ACC112 (cell line): ENCODE measurements around the gene APEX2.
"Not testable (repeated sequence)": the region's sequence is repeated elsewhere in the genome, so short reads cannot be mapped to it uniquely, and the experiment has no call there.

ENCODE experiments used
- H2AFZ ChIP-seq: fragments of 200-600 bp; sonication (generic); one replicate; pipeline ENCODE4 v1.6.0; 2017; ENCODE audit warnings: antibody characterized with exemption, low read length; ENCODE audit not compliant: unreplicated experiment
- H3K27ac ChIP-seq: fragments of 200-600 bp; sonication (generic); 2 replicates; pipeline ENCODE4 v1.5.1; 2014; ENCODE audit warnings: low read depth, mild to moderate bottlenecking, antibody characterized with exemption, low read length, moderate library complexity
- H3K27me3 ChIP-seq: fragments of 200-600 bp; sonication (generic); 2 replicates; pipeline ENCODE4 v1.6.1; 2014; ENCODE audit warnings: mild to moderate bottlenecking, antibody characterized with exemption, low read length, moderate library complexity, mixed read lengths; ENCODE audit not compliant: insufficient read depth
- H3K36me3 ChIP-seq: fragments of 200-600 bp; sonication (generic); 2 replicates; pipeline ENCODE4 v1.6.1; 2016; ENCODE audit warnings: mild to moderate bottlenecking, antibody characterized with exemption, low read length, moderate library complexity, mixed read lengths; ENCODE audit not compliant: insufficient read depth
- H3K4me1 ChIP-seq: fragments of 200-600 bp; sonication (generic); one replicate; pipeline ENCODE4 v1.6.1; 2016; ENCODE audit warnings: low read length, mixed read lengths; ENCODE audit not compliant: insufficient read depth, unreplicated experiment, control insufficient read depth
- H3K4me3 ChIP-seq: fragments of 200-600 bp; sonication (generic); 2 replicates; pipeline ENCODE4 v1.5.1; 2014; ENCODE audit warnings: mild to moderate bottlenecking, low read depth, low read length
- H3K79me2 ChIP-seq: fragments of 200-600 bp; sonication (generic); one replicate; pipeline ENCODE4 v1.6.0; 2016; ENCODE audit warnings: low read length; ENCODE audit not compliant: control insufficient read depth, unreplicated experiment, insufficient read depth

Gene APEX2, protein sequence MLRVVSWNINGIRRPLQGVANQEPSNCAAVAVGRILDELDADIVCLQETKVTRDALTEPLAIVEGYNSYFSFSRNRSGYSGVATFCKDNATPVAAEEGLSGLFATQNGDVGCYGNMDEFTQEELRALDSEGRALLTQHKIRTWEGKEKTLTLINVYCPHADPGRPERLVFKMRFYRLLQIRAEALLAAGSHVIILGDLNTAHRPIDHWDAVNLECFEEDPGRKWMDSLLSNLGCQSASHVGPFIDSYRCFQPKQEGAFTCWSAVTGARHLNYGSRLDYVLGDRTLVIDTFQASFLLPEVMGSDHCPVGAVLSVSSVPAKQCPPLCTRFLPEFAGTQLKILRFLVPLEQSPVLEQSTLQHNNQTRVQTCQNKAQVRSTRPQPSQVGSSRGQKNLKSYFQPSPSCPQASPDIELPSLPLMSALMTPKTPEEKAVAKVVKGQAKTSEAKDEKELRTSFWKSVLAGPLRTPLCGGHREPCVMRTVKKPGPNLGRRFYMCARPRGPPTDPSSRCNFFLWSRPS

DNA sequence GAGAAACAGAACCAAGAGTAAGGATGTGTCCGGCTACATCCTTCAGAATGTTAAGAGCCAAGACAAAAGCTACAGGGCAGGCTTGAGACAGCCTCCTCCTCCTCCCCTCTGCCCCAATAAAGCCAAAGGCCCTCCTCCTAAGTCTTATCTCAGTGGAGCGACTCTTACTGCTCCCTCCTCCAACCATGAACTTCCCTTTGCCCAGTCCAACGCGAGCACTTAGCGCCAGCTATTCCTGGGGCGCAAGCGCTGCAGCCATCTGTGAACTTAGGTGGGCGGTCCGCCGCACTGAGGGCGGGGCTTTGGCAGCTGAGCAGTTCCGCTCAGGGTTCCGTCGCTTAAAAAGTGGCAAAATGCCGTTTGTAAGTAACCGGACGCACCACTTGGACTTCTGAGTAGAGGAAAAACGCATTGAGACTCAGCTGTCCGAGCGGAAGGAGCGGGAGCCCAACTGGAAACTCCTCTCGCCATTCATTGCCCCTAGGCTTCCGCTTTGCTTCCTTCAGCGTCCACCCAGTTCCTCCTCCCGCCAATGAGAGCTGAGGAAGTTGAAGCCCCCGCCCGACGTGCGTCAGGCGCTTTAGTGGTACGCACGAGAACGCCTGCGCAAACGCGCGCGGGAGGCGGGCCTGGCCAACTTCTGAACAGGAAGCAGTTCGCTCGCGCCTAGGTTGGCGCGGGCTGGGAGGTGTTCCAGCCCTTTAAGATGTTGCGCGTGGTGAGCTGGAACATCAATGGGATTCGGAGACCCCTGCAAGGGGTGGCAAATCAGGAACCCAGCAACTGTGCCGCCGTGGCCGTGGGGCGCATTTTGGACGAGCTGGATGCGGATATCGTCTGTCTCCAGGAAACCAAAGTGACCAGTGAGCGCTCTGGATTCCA lies at the start of gene APEX2:
TSS of gene APEX2 (plus strand) at position 647 of the 882 bp plus-strand sequence. CDS start at position 707, 60 bp downstream.
- Histone ChIP-seq H3K36me3 (no peaks in the 10 kb centered on the region), H3K27me3 (no peaks in the 10 kb centered on the region), H3K79me2 (peaks cover 15% of the 10 kb centered on the region), H3K27ac (peak within 1 kb of the TSS; percentile 97), H3K4me3 (peak within 1 kb of the TSS; percentile 90), H2AFZ (peak within 1 kb of the TSS; percentile 90), H3K4me1 (peaks cover 2% of the 10 kb centered on the region)

DNA sequence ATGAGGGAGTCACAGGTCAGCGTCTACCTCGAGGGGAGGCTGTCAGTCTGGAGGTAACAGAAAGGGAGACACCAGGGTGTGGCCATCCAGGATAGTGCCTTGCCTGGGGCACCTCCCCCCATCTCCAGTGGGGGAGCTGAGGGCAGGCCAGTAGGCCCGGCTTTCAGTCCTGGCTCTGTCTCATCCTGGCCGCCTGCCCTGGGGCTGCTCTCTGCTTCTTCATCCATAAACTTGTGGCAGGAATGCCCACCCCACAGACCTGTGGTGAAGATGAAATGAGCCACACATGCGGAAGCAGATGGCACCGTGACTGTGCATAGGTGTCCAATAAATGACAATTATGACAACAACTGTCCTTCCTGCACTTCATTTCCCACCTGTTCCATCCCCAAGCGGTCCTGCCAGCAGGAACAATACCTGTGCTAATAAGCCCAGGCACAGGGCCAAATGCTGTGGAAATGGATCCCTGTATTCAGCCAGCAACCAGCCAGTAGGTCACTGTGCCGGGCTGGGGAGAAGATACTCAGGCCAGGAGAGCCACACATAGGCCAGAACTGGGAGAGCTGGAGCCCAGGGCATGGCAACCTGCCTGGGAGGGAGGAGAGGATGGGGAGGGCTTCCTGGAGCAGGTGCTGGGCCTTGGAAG lies 49.3 kb upstream of the APEX2 start:
- Histone ChIP-seq H3K36me3 (no peaks in the 10 kb centered on the region), H3K27me3 (no peaks in the 10 kb centered on the region), H3K4me3 (no peak overlapping the region), H3K79me2 (no peaks in the 10 kb centered on the region), H3K4me1 (no peaks in the 10 kb centered on the region), H2AFZ (no peak overlapping the region), H3K27ac (no peak overlapping the region)

DNA sequence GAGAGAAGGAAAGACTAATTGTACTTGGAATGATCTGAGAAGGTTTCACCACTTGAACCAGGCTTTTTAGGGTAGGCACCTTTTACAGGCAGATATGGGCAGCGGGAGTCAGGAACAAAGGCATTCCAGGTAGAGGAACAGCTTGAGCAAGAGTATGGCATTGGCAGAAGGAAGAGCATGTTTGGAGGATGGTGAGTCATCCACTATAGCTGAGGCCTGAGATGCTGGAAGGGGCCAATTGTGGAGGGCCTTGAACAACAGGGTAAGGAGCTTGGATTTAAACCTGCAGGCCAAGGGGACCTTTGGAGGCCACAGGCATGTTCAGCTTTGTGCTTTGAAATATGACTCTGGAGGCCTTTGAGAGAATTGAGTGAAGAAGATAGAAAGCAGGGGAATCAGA lies 38.4 kb upstream of the APEX2 start:
- no peaks in the 10 kb centered on the region for H3K36me3 ChIP-seq
- no peak overlapping the region for H2AFZ ChIP-seq
- no peak overlapping the region for H3K27ac ChIP-seq
- no peaks in the 10 kb centered on the region for H3K4me1 ChIP-seq
- no peak overlapping the region for H3K4me3 ChIP-seq
- no peaks in the 10 kb centered on the region for H3K79me2 ChIP-seq
- H3K27me3 ChIP-seq, result peaks cover 3% of the 10 kb centered on the region; the same call in 1 of the 2 replicates

DNA sequence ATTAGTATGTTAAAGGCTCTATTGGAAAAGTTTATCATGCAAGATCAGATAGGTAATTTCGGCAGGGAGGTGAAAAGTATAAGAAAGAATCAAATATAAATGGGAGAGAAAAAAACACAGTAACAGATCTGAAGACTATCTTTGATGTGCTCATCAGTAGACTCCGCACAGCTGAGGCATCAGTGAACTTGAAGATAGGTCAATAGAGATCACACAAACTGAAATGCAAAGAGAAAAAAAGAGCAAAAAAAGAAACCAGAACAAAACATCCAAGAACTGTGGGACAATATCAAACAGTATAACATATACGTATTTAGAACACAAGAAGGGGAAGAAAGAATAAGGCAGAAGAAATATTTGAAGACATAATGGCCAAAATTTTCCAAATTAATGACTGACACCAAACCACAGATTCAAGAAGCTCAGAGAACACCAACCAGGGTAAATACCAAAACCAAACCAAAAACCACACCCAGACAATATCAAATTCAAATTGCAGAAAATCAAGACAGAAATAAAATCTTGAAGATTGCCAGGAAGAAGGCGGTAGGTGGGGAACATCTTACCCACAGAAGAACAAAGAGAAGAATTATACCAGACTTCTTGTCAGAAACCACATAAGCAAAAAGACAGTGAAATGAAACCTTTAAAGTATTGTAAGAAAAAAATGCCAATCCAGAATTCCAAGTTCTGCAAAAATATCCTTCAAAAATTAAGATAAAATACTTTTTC lies 35.2 kb upstream of the APEX2 start:
- Histone ChIP-seq H3K27me3 (peaks cover 3% of the 10 kb centered on the region; the same call in 1 of the 2 replicates), H3K79me2 (no peaks in the 10 kb centered on the region)

DNA sequence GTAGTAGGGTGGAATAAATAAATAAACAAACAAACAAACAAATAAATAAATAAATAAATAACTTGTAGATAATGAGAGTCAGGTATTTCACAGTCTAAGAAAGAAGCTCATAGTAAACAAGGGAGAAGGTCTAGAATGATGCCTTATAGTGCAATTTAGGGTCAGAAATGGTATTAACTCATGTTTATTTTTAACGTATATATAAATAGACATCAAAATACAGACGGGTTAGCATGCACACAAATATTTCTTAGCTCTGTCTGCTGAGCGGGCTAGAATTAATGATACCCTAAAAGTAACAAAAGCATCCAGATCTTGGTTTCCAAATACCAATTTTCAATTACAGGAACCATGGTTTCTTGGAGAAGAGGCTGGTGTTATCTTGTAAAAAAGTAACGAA lies 22.8 kb upstream of the APEX2 start:
- 0 out of 2 replicates have a peak, but pooled peaks cover 3% of the 10 kb centered on the region for H3K27me3 ChIP-seq
- no peak overlapping the region for H3K4me3 ChIP-seq
- no peaks in the 10 kb centered on the region for H3K79me2 ChIP-seq
- no peaks in the 10 kb centered on the region for H3K4me1 ChIP-seq
- H2AFZ ChIP-seq, result no peak overlapping the region
- H3K36me3 ChIP-seq, result no peaks in the 10 kb centered on the region
- H3K27ac ChIP-seq, result no peak overlapping the region

More for the DNA sequence above, 35.2 kb upstream of the APEX2 start:
- Histone ChIP-seq H3K4me1 (no peaks in the 10 kb centered on the region), H2AFZ (no peak overlapping the region), H3K4me3 (no peak overlapping the region), H3K36me3 (no peaks in the 10 kb centered on the region), H3K27ac (no peak overlapping the region)

DNA sequence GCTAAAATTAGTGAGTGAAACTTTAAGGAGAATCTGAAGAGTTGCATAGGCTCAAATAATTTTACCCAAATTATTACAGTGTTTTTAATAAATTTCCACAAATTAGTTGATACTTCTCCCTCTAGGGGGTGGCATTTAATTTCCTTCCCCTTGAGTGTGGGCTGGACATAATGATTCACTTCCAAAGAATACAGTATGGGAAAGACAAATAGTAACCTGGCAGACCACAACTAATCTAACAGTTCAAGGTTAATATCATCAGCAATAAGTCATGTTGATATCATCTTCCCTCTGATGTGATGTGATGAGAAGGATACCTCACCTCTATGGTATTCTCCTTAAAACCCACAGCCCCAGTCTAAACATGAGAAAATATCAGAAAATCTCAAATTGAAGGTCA lies 21.7 kb upstream of the APEX2 start:
- H3K4me1 ChIP-seq, result no peaks in the 10 kb centered on the region

DNA sequence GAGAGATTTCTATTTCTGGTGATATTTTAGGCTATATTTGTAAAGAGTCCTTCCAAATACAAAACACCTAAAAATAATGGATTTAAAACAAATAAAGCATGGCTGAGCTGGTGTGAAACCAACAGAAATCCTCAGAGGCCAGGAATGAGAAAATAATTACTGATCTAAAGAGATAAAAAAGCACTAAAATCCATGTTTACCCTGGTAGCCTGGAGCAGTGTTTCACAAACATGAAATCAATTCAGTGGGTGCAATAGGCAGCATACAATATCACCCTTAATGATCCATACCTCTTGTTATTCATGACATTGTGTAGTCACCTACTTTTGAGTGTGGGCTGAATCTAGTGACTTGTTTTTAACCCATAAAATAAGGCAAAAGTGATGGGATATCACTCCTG lies 20.7 kb upstream of the APEX2 start:
- no peak overlapping the region for H2AFZ ChIP-seq
- H3K27me3 ChIP-seq, result 0 out of 2 replicates have a peak, but pooled peaks cover 3% of the 10 kb centered on the region
- no peak overlapping the region for H3K4me3 ChIP-seq
- H3K4me1 ChIP-seq, result no peaks in the 10 kb centered on the region
- no peaks in the 10 kb centered on the region for H3K79me2 ChIP-seq
- H3K27ac ChIP-seq, result no peak overlapping the region
- H3K36me3 ChIP-seq, result no peaks in the 10 kb centered on the region

More for the DNA sequence above, 21.7 kb upstream of the APEX2 start:
- H2AFZ ChIP-seq, result no peak overlapping the region
- H3K27ac ChIP-seq, result no peak overlapping the region
- H3K27me3 ChIP-seq, result 0 out of 2 replicates have a peak, but pooled peaks cover 3% of the 10 kb centered on the region
- no peaks in the 10 kb centered on the region for H3K79me2 ChIP-seq
- H3K4me3 ChIP-seq, result no peak overlapping the region
- H3K36me3 ChIP-seq, result no peaks in the 10 kb centered on the region

DNA sequence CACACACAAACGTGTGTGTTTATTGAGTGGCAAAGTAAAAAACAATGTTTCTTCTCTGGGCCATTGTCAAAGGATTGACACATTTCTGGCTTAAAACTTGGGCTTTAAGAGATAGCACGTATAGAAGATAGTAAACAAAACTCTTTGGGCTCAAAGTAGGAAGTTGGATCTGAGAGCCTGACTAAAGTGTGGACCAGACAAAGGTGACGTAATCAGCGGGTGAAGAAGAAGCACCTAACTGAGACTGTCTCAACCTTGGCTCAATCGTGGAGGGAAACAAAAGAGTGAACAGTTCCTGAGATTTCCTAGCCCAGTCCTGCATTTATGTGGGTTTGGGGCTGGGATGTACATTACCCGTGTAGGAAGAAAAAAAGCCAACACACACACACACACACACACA lies 19.8 kb upstream of the APEX2 start:
- Histone ChIP-seq H3K79me2 (no peaks in the 10 kb centered on the region), H3K4me1 (no peaks in the 10 kb centered on the region), H3K27me3 (0 out of 2 replicates have a peak, but pooled peaks cover 3% of the 10 kb centered on the region), H2AFZ (no peak overlapping the region), H3K27ac (no peak overlapping the region), H3K36me3 (no peaks in the 10 kb centered on the region), H3K4me3 (no peak overlapping the region)

DNA sequence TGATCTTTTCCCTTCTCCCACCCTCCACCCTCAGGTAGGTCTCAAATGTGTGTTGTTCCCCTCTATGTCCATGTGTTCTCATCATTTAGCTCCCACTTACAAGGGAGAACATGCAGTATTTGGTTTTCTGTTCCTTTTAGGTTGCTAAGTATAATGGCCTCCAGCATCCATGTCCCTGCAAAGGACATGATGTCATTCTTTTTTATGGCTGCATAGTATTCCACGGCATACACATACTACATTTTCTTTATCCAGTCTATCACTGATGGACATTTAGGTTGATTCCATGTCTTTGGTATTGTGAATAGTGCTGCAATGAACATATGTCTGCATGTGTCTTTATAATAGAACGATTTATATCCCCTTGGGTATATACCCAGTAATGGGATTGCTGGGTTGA lies 16.9 kb upstream of the APEX2 start:
- H3K4me1 ChIP-seq, H3K4me3 ChIP-seq, H3K79me2 ChIP-seq, H3K36me3 ChIP-seq, H3K27me3 ChIP-seq, H2AFZ ChIP-seq, H3K27ac ChIP-seq: not testable (repeated sequence)

DNA sequence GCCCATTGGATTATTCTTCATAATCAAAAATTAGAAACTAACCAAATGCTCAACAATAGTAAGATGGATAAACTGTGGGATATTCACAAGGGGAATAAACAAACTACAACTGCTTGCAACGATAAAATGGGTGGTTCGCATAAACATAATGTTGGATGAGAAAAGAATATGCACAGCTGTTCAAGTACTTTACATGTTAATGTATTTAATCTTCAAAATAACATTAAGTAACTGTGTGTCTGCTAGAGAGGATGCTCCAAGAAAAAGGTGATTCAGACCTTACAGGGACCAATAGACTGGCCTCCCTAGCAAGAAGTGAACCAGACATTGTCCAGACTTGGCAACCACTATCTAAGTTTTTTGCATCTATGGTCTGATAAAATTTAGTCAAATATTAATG lies 8.5 kb upstream of the APEX2 start:
- Histone ChIP-seq H3K4me3 (no peak overlapping the region), H3K27me3 (no peaks in the 10 kb centered on the region), H2AFZ (no peak overlapping the region), H3K4me1 (no peaks in the 10 kb centered on the region), H3K36me3 (no peaks in the 10 kb centered on the region), H3K79me2 (no peaks in the 10 kb centered on the region), H3K27ac (no peak overlapping the region)
